Peyer's patch (tissue), 4 donors: ENCODE results near the gene CCDC57. TPM values are rescaled to one million over a fixed set of nuclear protein-coding genes. Genes with fewer than 3 reads are reported as not detected.
"Not testable (repeated sequence)": the region's sequence is repeated elsewhere in the genome, so short reads cannot be mapped to it uniquely, and the experiment has no call there.

Experiments
- DNase-seq, 3 donors: peaks; one replicate each; pipeline ENCODE4 v3.0.0-alpha.2; 2017 to 2019
- H3K27ac ChIP-seq, 4 donors: fragments of 200-600 bp; sonication (generic); one replicate each; pipeline ENCODE4 v1.5.1; 2016 to 2019
- H3K27me3 ChIP-seq, 2 donors: fragments of 200-600 bp; sonication (generic); one replicate each; pipeline ENCODE4 v1.5.1; 2019
- H3K36me3 ChIP-seq, 3 donors: fragments of 200-600 bp; sonication (generic); one replicate each; pipeline ENCODE4 v1.5.1; 2016 to 2019
- H3K4me1 ChIP-seq, 4 donors: fragments of 200-600 bp; sonication (generic); one replicate each; pipeline ENCODE4 v1.5.1; 2016 to 2019
- H3K4me3 ChIP-seq, 4 donors: fragments of 200-600 bp; sonication (generic); 1 replicate in 3 of 4; 2 replicates in 1 of 4; pipeline ENCODE4 v1.5.1; 2016 to 2019; ENCODE audit warnings: mild to moderate bottlenecking in 1 of 4
- H3K9me3 ChIP-seq, 4 donors: fragments of 200-600 bp; sonication (generic); one replicate each; pipeline ENCODE4 v1.5.1; 2016 to 2019; ENCODE audit warnings: mild to moderate bottlenecking in 1 of 4
- CTCF ChIP-seq, 6 experiments: fragments of 450-650 bp in 4 of 6; fragments of 200-600 bp in 2 of 6; sonication (generic) in 1 of 6; IDR thresholded peaks; one replicate each; pipeline ENCODE4 v1.5.1; 2017 to 2019; ENCODE audit warnings: antibody characterized with exemption in 6 of 6, mild to moderate bottlenecking in 3 of 6, moderate library complexity in 1 of 6
- POLR2A ChIP-seq, 2 donors: fragments of 450-650 bp; IDR thresholded peaks; one replicate each; pipeline ENCODE4 v1.5.1; 2017; ENCODE audit warnings: antibody characterized with exemption in 2 of 2, mild to moderate bottlenecking in 2 of 2, moderate library complexity in 2 of 2
- total RNA-seq, 4 donors: library from RNA; depleted of rRNA; stranded (reverse); fragments of >200 nt; gene quantifications; one replicate each; pipeline ENCODE4 v1.1.0, GENCODE V29; 2016

Gene CCDC57
- total RNA-seq, 4 donors from 2014 or later = 28.2 to 144 (median 79.8) TPM

GRCh38 chr17:82148011-82148410 lies 64.6 kb downstream of the CCDC57 start:
- TF ChIP-seq CTCF (IDR thresholded peaks at IDR 0.05) = no peak
- no peak for TF ChIP-seq POLR2A (IDR thresholded peaks at IDR 0.05)
- Histone ChIP-seq H3K27me3 (no peaks in the 10 kb centered on the region), H3K4me3 (no peak overlapping the region), H3K4me1 (no peaks in the 10 kb centered on the region), H3K27ac (no peak overlapping the region), H3K36me3 (no peaks in the 10 kb centered on the region), H3K9me3 (no peaks in the 10 kb centered on the region)
- DNase-seq = no peak

- Histone ChIP-seq H3K4me1 (no peaks in the 10 kb centered on the region), H3K27ac (no peak overlapping the region), H3K4me3 (no peak overlapping the region), H3K27me3 (no peaks in the 10 kb centered on the region), H3K9me3 (no peaks in the 10 kb centered on the region), H3K36me3 (no peaks in the 10 kb centered on the region)
- TF ChIP-seq CTCF (IDR thresholded peaks at IDR 0.05) (no peak), POLR2A (IDR thresholded peaks at IDR 0.05) (no peak)
- no peak for DNase-seq
Measured at GRCh38 chr17:82146663-82147654, 65.7 kb downstream of the CCDC57 start.

GRCh38 chr17:82145550-82146155 lies 67.0 kb downstream of the CCDC57 start:
- Histone ChIP-seq H3K9me3 (no peaks in the 10 kb centered on the region), H3K36me3 (no peaks in the 10 kb centered on the region), H3K27me3 (no peaks in the 10 kb centered on the region), H3K4me3 (no peak overlapping the region), H3K4me1 (no peaks in the 10 kb centered on the region), H3K27ac (no peak overlapping the region)
- TF ChIP-seq POLR2A (IDR thresholded peaks at IDR 0.05) (no peak), CTCF (IDR thresholded peaks at IDR 0.05) (no peak)
- DNase-seq = no peak

- no peaks in the 10 kb centered on the region for H3K36me3 ChIP-seq
- H3K27ac ChIP-seq = no peak overlapping the region
- no peaks in the 10 kb centered on the region for H3K27me3 ChIP-seq
- H3K4me1 ChIP-seq = no peaks in the 10 kb centered on the region
- TF ChIP-seq POLR2A (IDR thresholded peaks at IDR 0.05) (no peak), CTCF (IDR thresholded peaks at IDR 0.05) (no peak)
- no peak for DNase-seq
- H3K9me3 ChIP-seq = no peaks in the 10 kb centered on the region
- no peak overlapping the region for H3K4me3 ChIP-seq
Measured at GRCh38 chr17:82143333-82143732, 69.3 kb downstream of the CCDC57 start.

GRCh38 chr17:82139961-82140360 lies 72.7 kb downstream of the CCDC57 start:
- not testable (repeated sequence) for H3K4me1 ChIP-seq, DNase-seq, H3K9me3 ChIP-seq, H3K27me3 ChIP-seq, H3K4me3 ChIP-seq, H3K36me3 ChIP-seq, H3K27ac ChIP-seq

- Histone ChIP-seq H3K27ac (no peak overlapping the region), H3K9me3 (no peaks in the 10 kb centered on the region), H3K4me1 (no peaks in the 10 kb centered on the region), H3K4me3 (no peak overlapping the region), H3K36me3 (no peaks in the 10 kb centered on the region), H3K27me3 (no peaks in the 10 kb centered on the region)
- no peak for DNase-seq
- no peak for TF ChIP-seq POLR2A (IDR thresholded peaks at IDR 0.05)
- TF ChIP-seq CTCF (IDR thresholded peaks at IDR 0.05) = no peak
Measured at GRCh38 chr17:82138511-82138992, 74.1 kb downstream of the CCDC57 start.
